Testis (tissue), 2 donors: ENCODE measurements around the gene DNAJC24.

Experiments
- POLR2A ChIP-seq: fragments of 450-650 bp; IDR thresholded peaks from one replicate; pipeline ENCODE4 v1.6.1; 2017; ENCODE audit warnings: antibody characterized with exemption, mild to moderate bottlenecking, moderate library complexity
- TF ChIP-seq, protein P1 (sequence below), 3 experiments: fragments of 450-650 bp in 2 of 3; fragments of 200-600 bp in 1 of 3; sonication (generic) in 1 of 3; IDR thresholded peaks; one replicate each; pipeline ENCODE4 v1.5.1; 2016 to 2019; ENCODE audit warnings: antibody characterized with exemption in 3 of 3, mild to moderate bottlenecking in 2 of 3, moderate library complexity in 1 of 3

DNA sequence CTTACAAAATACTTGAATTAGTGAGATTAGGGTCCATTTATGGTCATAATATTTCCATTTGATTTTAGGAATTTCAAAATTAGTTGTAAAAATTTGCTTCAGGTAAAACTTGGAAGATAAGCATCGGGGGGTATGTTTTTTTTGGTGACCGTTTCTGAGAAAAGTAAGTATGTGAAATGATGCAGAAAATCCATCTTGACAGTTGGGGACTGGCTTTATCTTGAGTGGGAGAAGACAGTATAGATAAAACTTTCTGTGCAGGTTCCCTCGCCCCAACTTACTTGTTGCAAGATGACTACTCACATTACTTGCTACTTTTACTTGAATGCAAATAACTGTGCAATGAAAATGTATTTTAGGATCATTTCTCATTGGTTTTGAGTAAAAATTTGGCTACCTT, 49.5 kb downstream of the DNAJC24 start:
- TF ChIP-seq, protein P1, sequence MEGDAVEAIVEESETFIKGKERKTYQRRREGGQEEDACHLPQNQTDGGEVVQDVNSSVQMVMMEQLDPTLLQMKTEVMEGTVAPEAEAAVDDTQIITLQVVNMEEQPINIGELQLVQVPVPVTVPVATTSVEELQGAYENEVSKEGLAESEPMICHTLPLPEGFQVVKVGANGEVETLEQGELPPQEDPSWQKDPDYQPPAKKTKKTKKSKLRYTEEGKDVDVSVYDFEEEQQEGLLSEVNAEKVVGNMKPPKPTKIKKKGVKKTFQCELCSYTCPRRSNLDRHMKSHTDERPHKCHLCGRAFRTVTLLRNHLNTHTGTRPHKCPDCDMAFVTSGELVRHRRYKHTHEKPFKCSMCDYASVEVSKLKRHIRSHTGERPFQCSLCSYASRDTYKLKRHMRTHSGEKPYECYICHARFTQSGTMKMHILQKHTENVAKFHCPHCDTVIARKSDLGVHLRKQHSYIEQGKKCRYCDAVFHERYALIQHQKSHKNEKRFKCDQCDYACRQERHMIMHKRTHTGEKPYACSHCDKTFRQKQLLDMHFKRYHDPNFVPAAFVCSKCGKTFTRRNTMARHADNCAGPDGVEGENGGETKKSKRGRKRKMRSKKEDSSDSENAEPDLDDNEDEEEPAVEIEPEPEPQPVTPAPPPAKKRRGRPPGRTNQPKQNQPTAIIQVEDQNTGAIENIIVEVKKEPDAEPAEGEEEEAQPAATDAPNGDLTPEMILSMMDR (IDR thresholded peaks at IDR 0.05), result no peak
- no peak for TF ChIP-seq POLR2A
